ENCODE results near the gene ZNF575. TPM values are rescaled to one million over a fixed set of nuclear protein-coding genes. Genes with fewer than 3 reads are reported as not detected.

Gene ZNF575
- total and polyA plus RNA-seq, 10 of the 15 experiments (the other 5 are each of a cell fraction or from before 2014, with no cell fraction given): 0.18 to 2.8 (median 0.75) TPM

DNA sequence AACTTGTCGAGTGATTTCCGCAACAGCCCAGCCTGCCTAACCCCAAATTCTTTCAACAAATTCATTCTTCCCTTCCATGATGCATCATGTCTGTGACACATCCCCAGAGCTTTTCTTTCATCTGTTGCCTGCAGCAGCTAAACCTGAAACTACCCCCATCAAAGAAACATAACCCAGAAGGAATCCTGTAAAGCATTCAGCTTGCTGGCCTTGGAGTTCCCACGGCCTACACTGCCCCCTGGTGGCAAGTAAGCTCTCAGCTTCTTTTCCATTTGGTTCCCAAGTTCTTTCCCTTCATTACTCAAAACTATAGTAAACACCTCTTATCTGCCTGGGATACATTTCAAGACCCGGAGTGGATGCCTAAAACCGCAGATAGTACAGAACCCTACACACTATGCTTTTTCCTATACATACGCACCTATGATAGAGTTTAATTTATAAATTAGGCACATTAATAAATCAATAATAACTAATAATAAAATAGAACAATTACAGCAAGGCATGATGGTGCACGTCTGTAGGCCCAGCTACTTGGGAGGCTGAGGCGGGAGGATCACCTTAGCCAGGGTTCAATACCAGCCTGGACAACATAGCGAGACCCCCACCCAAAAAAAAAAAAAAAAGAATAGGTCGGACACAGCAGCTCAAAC, 13.4 kb upstream of the ZNF575 start:
- Histone ChIP-seq H3K4me3 (no peak overlapping the region), H2AFZ (ENCODE audit: control insufficient read depth, low read depth, low read length) (no peak overlapping the region), H3K4me1 (ENCODE audit: control insufficient read depth, insufficient read depth, low read length) (peaks cover under 1% of the 10 kb centered on the region; the same call in 1 of the 2 replicates), H3K27ac (ENCODE audit: control insufficient read depth, insufficient read depth) (no peak overlapping the region), H3K9me3 (replicated peaks; ENCODE audit: control insufficient read depth, insufficient read depth, low read length) (no peaks in the 10 kb centered on the region; the same call in 2 of the 3 replicates), H3K4me2 (ENCODE audit: control insufficient read depth, insufficient read depth) (no peak overlapping the region), H3K36me3 (ENCODE audit: control insufficient read depth in 2 of 2, insufficient read depth in 2 of 2, low read length in 1 of 2) (no peaks in the 10 kb centered on the region; a peak in 1 of 4 replicates), H3K27me3 (replicated peaks in 1 of 2; ENCODE audit: control insufficient read depth in 2 of 2, insufficient read depth in 2 of 2, low read length in 1 of 2) (no peaks in the 10 kb centered on the region), H3K79me2 (ENCODE audit: control insufficient read depth, insufficient read depth, low read length) (peaks cover 1% of the 10 kb centered on the region; the same call in 1 of the 2 replicates), H4K20me1 (ENCODE audit: control insufficient read depth, insufficient read depth) (no peaks in the 10 kb centered on the region), H3K9ac (ENCODE audit: control insufficient read depth, insufficient read depth, low read length) (no peak overlapping the region)
- CTCF ChIA-PET: interaction anchor here (0.6 to 9.3 kb wide), 37 partner anchors 9 to 349 kb away, joined by 3 to 393 read pairs (median 7); partner anchors contain the start of genes IRGQ, LYPD3, PHLDB3 and ZNF575
- SMC1A ChIA-PET (ENCODE audit: uncharacterized antibody, unreplicated experiment): interaction anchor here (0.5 to 6.9 kb wide), 24 partner anchors 9 to 145 kb away, joined by 3 to 194 read pairs (median 5); partner anchors contain the start of gene PHLDB3
- peak; percentile 33 for DNase-seq (ENCODE audit: low read depth, low spot score)
- intact Hi-C loops (cut with micrococcal nuclease; ENCODE audit: unreplicated experiment): loop anchor here (1.0 kb wide), 1 partner anchor 72 kb away; no protein-coding TSS in a partner anchor
- POLR2A ChIA-PET: interaction anchor here (0.7 to 1.6 kb wide), 6 partner anchors 14 to 73 kb away, joined by 3 to 11 read pairs (median 4); partner anchors contain the start of genes PHLDB3 and ZNF575
- in situ Hi-C loops (cut with MboI): loop anchor here (5.0 kb wide), 1 partner anchor 72 kb away; no protein-coding TSS in a partner anchor
- RAD21 ChIA-PET (ENCODE audit: unreplicated experiment): interaction anchor here (0.7 to 4.8 kb wide), 18 partner anchors 9 to 149 kb away, joined by 3 to 186 read pairs (median 5); partner anchors contain the start of genes IRGQ, PHLDB3, ZNF575 and ZNF576
- 20% methylated on average over 10 of the region's 10 CpGs for WGBS (ENCODE audit: insufficient coverage, insufficient replicate concordance, low lambda C conversion rate, missing lambda C conversion rate)
- peak; percentile 77 for ATAC-seq
- peak; percentile 83 for FAIRE-seq
- BruUV-seq (replicated peaks): TSS peak; percentile 55
- TF ChIP-seq YY1 (IDR thresholded peaks at IDR 0.05; ENCODE audit: low read depth, low read length) (peak; percentile 42; the same call in 1 of the 2 replicates), EED (IDR thresholded peaks at IDR 0.05; ENCODE audit: low read depth) (peak; percentile 39; the same call in 1 of the 2 replicates), CBX3 (IDR thresholded peaks at IDR 0.05; ENCODE audit: borderline replicate concordance, low read depth) (no peak), NFXL1 (IDR thresholded peaks at IDR 0.05; ENCODE audit: borderline replicate concordance) (no peak), ZBED1 (IDR thresholded peaks at IDR 0.05; ENCODE audit: borderline replicate concordance) (no peak), SPI1 (IDR thresholded peaks at IDR 0.05; ENCODE audit: borderline replicate concordance, insufficient read depth, low read depth, low read length) (no peak), MYB (IDR thresholded peaks at IDR 0.05; ENCODE audit: borderline replicate concordance, low read depth, low read length) (no peak), ZNF622 (IDR thresholded peaks at IDR 0.05) (no peak), SMC3 (IDR thresholded peaks at IDR 0.05; ENCODE audit: borderline replicate concordance, low read length) (peak; percentile 96), WRNIP1 (IDR thresholded peaks at IDR 0.05; ENCODE audit: borderline replicate concordance, low read depth, low read length) (no peak), TARDBP (IDR thresholded peaks at IDR 0.05; ENCODE audit: borderline replicate concordance) (no peak), SUPT20H (IDR thresholded peaks at IDR 0.05; ENCODE audit: borderline replicate concordance, control insufficient read depth, low read depth, low read length) (no peak), POU2F2 (IDR thresholded peaks at IDR 0.05; ENCODE audit: borderline replicate concordance, low read depth, low read length) (no peak), MEF2B (IDR thresholded peaks at IDR 0.05; ENCODE audit: partially characterized antibody, poor library complexity, severe bottlenecking) (no peak), BMI1 (IDR thresholded peaks at IDR 0.05; ENCODE audit: borderline replicate concordance) (no peak), JUNB (IDR thresholded peaks at IDR 0.05) (no peak)
- TF ChIP-seq, protein P1, sequence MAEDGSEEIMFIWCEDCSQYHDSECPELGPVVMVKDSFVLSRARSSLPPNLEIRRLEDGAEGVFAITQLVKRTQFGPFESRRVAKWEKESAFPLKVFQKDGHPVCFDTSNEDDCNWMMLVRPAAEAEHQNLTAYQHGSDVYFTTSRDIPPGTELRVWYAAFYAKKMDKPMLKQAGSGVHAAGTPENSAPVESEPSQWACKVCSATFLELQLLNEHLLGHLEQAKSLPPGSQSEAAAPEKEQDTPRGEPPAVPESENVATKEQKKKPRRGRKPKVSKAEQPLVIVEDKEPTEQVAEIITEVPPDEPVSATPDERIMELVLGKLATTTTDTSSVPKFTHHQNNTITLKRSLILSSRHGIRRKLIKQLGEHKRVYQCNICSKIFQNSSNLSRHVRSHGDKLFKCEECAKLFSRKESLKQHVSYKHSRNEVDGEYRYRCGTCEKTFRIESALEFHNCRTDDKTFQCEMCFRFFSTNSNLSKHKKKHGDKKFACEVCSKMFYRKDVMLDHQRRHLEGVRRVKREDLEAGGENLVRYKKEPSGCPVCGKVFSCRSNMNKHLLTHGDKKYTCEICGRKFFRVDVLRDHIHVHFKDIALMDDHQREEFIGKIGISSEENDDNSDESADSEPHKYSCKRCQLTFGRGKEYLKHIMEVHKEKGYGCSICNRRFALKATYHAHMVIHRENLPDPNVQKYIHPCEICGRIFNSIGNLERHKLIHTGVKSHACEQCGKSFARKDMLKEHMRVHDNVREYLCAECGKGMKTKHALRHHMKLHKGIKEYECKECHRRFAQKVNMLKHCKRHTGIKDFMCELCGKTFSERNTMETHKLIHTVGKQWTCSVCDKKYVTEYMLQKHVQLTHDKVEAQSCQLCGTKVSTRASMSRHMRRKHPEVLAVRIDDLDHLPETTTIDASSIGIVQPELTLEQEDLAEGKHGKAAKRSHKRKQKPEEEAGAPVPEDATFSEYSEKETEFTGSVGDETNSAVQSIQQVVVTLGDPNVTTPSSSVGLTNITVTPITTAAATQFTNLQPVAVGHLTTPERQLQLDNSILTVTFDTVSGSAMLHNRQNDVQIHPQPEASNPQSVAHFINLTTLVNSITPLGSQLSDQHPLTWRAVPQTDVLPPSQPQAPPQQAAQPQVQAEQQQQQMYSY (CRISPR knock-in tag; IDR thresholded peaks at IDR 0.05): no peak
- TF ChIP-seq, protein P2, sequence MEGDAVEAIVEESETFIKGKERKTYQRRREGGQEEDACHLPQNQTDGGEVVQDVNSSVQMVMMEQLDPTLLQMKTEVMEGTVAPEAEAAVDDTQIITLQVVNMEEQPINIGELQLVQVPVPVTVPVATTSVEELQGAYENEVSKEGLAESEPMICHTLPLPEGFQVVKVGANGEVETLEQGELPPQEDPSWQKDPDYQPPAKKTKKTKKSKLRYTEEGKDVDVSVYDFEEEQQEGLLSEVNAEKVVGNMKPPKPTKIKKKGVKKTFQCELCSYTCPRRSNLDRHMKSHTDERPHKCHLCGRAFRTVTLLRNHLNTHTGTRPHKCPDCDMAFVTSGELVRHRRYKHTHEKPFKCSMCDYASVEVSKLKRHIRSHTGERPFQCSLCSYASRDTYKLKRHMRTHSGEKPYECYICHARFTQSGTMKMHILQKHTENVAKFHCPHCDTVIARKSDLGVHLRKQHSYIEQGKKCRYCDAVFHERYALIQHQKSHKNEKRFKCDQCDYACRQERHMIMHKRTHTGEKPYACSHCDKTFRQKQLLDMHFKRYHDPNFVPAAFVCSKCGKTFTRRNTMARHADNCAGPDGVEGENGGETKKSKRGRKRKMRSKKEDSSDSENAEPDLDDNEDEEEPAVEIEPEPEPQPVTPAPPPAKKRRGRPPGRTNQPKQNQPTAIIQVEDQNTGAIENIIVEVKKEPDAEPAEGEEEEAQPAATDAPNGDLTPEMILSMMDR (IDR thresholded peaks at IDR 0.05 in 2 of 3, conservative IDR thresholded peaks at IDR 0.05 in 1 of 3; ENCODE audit: control insufficient read depth in 2 of 3, extremely low read depth in 1 of 3, insufficient read depth in 1 of 3, low read depth in 3 of 3, low read length in 3 of 3): peak; percentile 76 to 90 (median 88)

All from GM12878 (cell line).